GM23338 (cell line): Measurements from ENCODE around the gene ODAD2.

ENCODE experiments used
- CREB1 ChIP-seq: fragments of 250-450 bp; sonication (Bioruptor Pico); IDR thresholded peaks from 2 replicates; pipeline ENCODE4 v1.5.0; 2020; ENCODE audit warnings: low read depth, mild to moderate bottlenecking, moderate library complexity
- EZH2 ChIP-seq: fragments of 200-600 bp; sonication (generic); IDR thresholded peaks from one replicate; pipeline ENCODE4 v1.8.0; 2017; ENCODE audit warnings: antibody characterized with exemption, mild to moderate bottlenecking, low read depth; ENCODE audit not compliant: unreplicated experiment
- EZH2phosphoT487 ChIP-seq: fragments of 200-600 bp; sonication (generic); IDR thresholded peaks from one replicate; pipeline ENCODE4 v1.8.1; 2018; ENCODE audit warnings: antibody characterized with exemption; ENCODE audit not compliant: unreplicated experiment
- JUNB ChIP-seq: IDR thresholded peaks from one replicate; pipeline ENCODE4 v1.6.1; 2016; ENCODE audit warnings: antibody characterized with exemption; ENCODE audit not compliant: unreplicated experiment
- POLR2AphosphoS5 ChIP-seq: IDR thresholded peaks from 2 replicates; pipeline ENCODE4 v1.6.1; 2016; ENCODE audit warnings: antibody characterized with exemption, low read depth
- ZNF331 ChIP-seq: fragments of 250-450 bp; sonication (Bioruptor Pico); IDR thresholded peaks from 2 replicates; pipeline ENCODE4 v1.5.0; 2020; ENCODE audit warnings: low read depth, mild to moderate bottlenecking, moderate library complexity
- TF ChIP-seq, protein P1 (sequence below), 2 experiments: fragments of 200-600 bp in 1 of 2; sonication (generic) in 1 of 2; conservative IDR thresholded peaks; 2 replicates each; pipeline versions ENCODE4 v1.5.1 to v1.6.1; 2016 to 2017; ENCODE audit warnings: antibody characterized with exemption in 2 of 2, low read depth in 2 of 2, mild to moderate bottlenecking in 2 of 2, moderate library complexity in 1 of 2
- TF ChIP-seq, protein P2 (sequence below): IDR thresholded peaks from one replicate; pipeline ENCODE4 v1.6.1; 2018; ENCODE audit warnings: antibody characterized with exemption; ENCODE audit not compliant: unreplicated experiment
- TF ChIP-seq, protein P3 (sequence below): IDR thresholded peaks from 2 replicates; pipeline ENCODE4 v1.6.1; 2016; ENCODE audit warnings: antibody characterized with exemption

DNA sequence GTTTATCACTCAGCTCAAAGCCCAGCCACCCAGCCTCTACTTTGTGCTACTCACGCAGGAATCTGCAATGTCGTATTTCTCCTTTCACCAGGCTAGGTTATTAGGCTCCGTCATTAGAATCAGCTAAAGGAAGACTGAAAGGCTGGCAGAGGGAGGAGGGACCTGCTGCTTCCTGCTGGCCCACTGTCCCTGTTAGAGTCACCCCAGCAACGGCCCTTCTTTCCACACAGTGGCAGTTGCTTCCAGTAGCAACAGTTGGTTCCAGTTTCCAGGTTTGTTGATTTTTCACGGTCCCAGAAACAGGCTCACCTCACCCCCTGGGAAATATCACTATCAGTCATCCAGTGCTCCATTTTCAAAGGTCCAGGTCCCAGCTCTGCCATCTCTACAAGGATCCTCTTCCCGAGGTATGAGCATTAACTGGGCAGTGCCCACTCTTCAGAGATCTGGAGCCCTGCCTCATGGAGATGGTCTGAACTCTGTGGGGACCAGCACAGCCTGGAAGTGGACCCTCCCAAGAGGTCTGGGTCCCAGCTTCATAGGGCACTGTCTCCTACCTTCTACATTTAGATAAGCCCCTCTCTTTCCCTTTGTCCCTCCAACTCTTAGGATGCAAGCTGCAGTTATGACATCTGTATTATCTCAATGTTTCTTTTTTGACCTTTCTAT lies 15.9 kb downstream of the ODAD2 start:
- TF ChIP-seq, protein P1, sequence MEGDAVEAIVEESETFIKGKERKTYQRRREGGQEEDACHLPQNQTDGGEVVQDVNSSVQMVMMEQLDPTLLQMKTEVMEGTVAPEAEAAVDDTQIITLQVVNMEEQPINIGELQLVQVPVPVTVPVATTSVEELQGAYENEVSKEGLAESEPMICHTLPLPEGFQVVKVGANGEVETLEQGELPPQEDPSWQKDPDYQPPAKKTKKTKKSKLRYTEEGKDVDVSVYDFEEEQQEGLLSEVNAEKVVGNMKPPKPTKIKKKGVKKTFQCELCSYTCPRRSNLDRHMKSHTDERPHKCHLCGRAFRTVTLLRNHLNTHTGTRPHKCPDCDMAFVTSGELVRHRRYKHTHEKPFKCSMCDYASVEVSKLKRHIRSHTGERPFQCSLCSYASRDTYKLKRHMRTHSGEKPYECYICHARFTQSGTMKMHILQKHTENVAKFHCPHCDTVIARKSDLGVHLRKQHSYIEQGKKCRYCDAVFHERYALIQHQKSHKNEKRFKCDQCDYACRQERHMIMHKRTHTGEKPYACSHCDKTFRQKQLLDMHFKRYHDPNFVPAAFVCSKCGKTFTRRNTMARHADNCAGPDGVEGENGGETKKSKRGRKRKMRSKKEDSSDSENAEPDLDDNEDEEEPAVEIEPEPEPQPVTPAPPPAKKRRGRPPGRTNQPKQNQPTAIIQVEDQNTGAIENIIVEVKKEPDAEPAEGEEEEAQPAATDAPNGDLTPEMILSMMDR (conservative IDR thresholded peaks at IDR 0.05; ENCODE audit: low read depth in 2 of 2) = no peak
- TF ChIP-seq EZH2 = no peak
- TF ChIP-seq, protein P2, sequence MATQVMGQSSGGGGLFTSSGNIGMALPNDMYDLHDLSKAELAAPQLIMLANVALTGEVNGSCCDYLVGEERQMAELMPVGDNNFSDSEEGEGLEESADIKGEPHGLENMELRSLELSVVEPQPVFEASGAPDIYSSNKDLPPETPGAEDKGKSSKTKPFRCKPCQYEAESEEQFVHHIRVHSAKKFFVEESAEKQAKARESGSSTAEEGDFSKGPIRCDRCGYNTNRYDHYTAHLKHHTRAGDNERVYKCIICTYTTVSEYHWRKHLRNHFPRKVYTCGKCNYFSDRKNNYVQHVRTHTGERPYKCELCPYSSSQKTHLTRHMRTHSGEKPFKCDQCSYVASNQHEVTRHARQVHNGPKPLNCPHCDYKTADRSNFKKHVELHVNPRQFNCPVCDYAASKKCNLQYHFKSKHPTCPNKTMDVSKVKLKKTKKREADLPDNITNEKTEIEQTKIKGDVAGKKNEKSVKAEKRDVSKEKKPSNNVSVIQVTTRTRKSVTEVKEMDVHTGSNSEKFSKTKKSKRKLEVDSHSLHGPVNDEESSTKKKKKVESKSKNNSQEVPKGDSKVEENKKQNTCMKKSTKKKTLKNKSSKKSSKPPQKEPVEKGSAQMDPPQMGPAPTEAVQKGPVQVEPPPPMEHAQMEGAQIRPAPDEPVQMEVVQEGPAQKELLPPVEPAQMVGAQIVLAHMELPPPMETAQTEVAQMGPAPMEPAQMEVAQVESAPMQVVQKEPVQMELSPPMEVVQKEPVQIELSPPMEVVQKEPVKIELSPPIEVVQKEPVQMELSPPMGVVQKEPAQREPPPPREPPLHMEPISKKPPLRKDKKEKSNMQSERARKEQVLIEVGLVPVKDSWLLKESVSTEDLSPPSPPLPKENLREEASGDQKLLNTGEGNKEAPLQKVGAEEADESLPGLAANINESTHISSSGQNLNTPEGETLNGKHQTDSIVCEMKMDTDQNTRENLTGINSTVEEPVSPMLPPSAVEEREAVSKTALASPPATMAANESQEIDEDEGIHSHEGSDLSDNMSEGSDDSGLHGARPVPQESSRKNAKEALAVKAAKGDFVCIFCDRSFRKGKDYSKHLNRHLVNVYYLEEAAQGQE = no peak
- TF ChIP-seq POLR2AphosphoS5 = no peak
- TF ChIP-seq, protein P3, sequence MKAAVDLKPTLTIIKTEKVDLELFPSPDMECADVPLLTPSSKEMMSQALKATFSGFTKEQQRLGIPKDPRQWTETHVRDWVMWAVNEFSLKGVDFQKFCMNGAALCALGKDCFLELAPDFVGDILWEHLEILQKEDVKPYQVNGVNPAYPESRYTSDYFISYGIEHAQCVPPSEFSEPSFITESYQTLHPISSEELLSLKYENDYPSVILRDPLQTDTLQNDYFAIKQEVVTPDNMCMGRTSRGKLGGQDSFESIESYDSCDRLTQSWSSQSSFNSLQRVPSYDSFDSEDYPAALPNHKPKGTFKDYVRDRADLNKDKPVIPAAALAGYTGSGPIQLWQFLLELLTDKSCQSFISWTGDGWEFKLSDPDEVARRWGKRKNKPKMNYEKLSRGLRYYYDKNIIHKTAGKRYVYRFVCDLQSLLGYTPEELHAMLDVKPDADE = no peak
- no peak for TF ChIP-seq EZH2phosphoT487
- TF ChIP-seq ZNF331 (CRISPR knock-in tag) = no peak
- no peak for TF ChIP-seq JUNB
- no peak for TF ChIP-seq CREB1 (CRISPR knock-in tag)
